ACHN (cell line): ENCODE measurements around the gene EFCAB14.

Experiments used
- DNase-seq: peaks from one replicate; pipeline ENCODE4 v3.0.0-alpha.2; 2015
- in situ Hi-C: cut with HindIII; loops from 2 replicates; pipeline ENCODE4 v1.10.0; 2017; ENCODE audit warnings: low sequenced_read_pairs, low pct_ligation_motif_present, low pct_unique_long_range_greater_than_20kb

Gene EFCAB14

GRCh38 chr1:46691997-46692790, 26.7 kb downstream of the EFCAB14 start:
- in situ Hi-C loops = no loop called here
- DNase-seq = no peak

GRCh38 chr1:46690931-46691421, 27.9 kb downstream of the EFCAB14 start:
- DNase-seq = no peak
- in situ Hi-C loops = no loop called here

- no peak for DNase-seq
- in situ Hi-C loops = no loop called here
These were observed 29.0 kb downstream of the EFCAB14 start for GRCh38 chr1:46689897-46690296.

- in situ Hi-C loops = no loop called here
These were observed 29.6 kb downstream of the EFCAB14 start for GRCh38 chr1:46689356-46689755.

GRCh38 chr1:46687921-46688509, 30.9 kb downstream of the EFCAB14 start:
- DNase-seq = no peak
- in situ Hi-C loops = no loop called here

More at GRCh38 chr1:46689356-46689755, 29.6 kb downstream of the EFCAB14 start:
- DNase-seq = no peak

GRCh38 chr1:46687093-46687659, 31.7 kb downstream of the EFCAB14 start:
- in situ Hi-C loops = no loop called here
- no peak for DNase-seq

- in situ Hi-C loops = no loop called here
- DNase-seq = no peak
These were observed 32.7 kb downstream of the EFCAB14 start for GRCh38 chr1:46686255-46686654.

- in situ Hi-C loops = no loop called here
These were observed 34.2 kb downstream of the EFCAB14 start for GRCh38 chr1:46684670-46685069.

GRCh38 chr1:46682064-46682463, 36.9 kb downstream of the EFCAB14 start:
- in situ Hi-C loops = no loop called here
- no peak for DNase-seq

More at GRCh38 chr1:46684670-46685069, 34.2 kb downstream of the EFCAB14 start:
- DNase-seq = no peak

GRCh38 chr1:46681333-46682034, 37.4 kb downstream of the EFCAB14 start:
- DNase-seq = no peak
- in situ Hi-C loops = no loop called here

- DNase-seq = no peak
- in situ Hi-C loops = no loop called here
These were observed 38.9 kb downstream of the EFCAB14 start for GRCh38 chr1:46679789-46680573.

GRCh38 chr1:46677339-46677738, 41.6 kb downstream of the EFCAB14 start:
- in situ Hi-C loops = no loop called here
- no peak for DNase-seq

GRCh38 chr1:46676531-46676930, 42.4 kb downstream of the EFCAB14 start:
- in situ Hi-C loops = no loop called here
- DNase-seq = no peak

- no peak for DNase-seq
- in situ Hi-C loops = no loop called here
These were observed 43.2 kb downstream of the EFCAB14 start for GRCh38 chr1:46675549-46676314.

- DNase-seq = no peak
- in situ Hi-C loops = no loop called here
These were observed 45.1 kb downstream of the EFCAB14 start for GRCh38 chr1:46673749-46674182.

- in situ Hi-C loops = no loop called here
These were observed 46.2 kb downstream of the EFCAB14 start for GRCh38 chr1:46672696-46673095.

GRCh38 chr1:46671554-46671953, 47.4 kb downstream of the EFCAB14 start, which contains the start of gene TEX38:
TEX38 (plus strand) TSS chr1:46671854; CDS start chr1:46671935, 81 bp downstream.
- no peak for DNase-seq
- in situ Hi-C loops = no loop called here

More at GRCh38 chr1:46672696-46673095, 46.2 kb downstream of the EFCAB14 start:
- no peak for DNase-seq
